PFSK-1 (cell line): ENCODE measurements around the gene WDFY3.

Source experiments
- POLR2AphosphoS5 ChIP-seq: IDR thresholded peaks from 2 replicates; pipeline ENCODE4 v1.6.1; 2012; ENCODE audit warnings: low read depth, mild to moderate bottlenecking, control low read depth, low read length, moderate library complexity
- SIN3A ChIP-seq: IDR thresholded peaks from 2 replicates; pipeline ENCODE4 v1.6.1; 2012; ENCODE audit warnings: mild to moderate bottlenecking, low read length, moderate library complexity, borderline replicate concordance; ENCODE audit not compliant: insufficient read depth
- TAF1 ChIP-seq: IDR thresholded peaks from 2 replicates; pipeline ENCODE4 v1.6.1; 2012; ENCODE audit warnings: low read length, control low read depth, borderline replicate concordance; ENCODE audit not compliant: insufficient read depth
- TF ChIP-seq, protein P1 (sequence below), 2 experiments: IDR thresholded peaks; 2 replicates each; pipeline versions ENCODE4 v1.6.1 to v1.8.0; 2011 to 2012; ENCODE audit warnings: low read depth in 2 of 2, low read length in 2 of 2, control low read depth in 1 of 2, inconsistent platforms in 1 of 2, mild to moderate bottlenecking in 1 of 2, moderate library complexity in 1 of 2; ENCODE audit not compliant: insufficient read depth in 1 of 2

DNA sequence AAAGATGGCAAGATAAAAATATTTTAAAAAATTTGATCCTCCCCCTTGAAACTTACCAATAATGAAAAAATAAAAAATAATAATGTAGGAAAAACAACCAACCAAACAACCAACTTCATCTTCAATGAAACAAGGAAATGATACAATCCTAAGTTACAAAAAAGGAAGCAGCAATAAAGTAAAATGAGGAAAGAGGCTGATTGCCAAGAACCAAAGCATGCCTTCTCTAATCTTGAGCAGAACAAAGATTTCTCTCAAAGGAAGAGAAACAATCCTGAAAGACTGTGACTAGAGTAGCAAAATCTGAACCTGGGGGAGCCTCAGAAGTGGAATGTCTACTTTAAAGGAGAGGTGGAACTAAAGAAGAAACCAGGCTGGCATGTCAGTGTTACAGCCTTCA, 10.9 kb upstream of the WDFY3 start:
- no peak for TF ChIP-seq TAF1
- no peak for TF ChIP-seq SIN3A
- TF ChIP-seq POLR2AphosphoS5, result no peak
- TF ChIP-seq, protein P1, sequence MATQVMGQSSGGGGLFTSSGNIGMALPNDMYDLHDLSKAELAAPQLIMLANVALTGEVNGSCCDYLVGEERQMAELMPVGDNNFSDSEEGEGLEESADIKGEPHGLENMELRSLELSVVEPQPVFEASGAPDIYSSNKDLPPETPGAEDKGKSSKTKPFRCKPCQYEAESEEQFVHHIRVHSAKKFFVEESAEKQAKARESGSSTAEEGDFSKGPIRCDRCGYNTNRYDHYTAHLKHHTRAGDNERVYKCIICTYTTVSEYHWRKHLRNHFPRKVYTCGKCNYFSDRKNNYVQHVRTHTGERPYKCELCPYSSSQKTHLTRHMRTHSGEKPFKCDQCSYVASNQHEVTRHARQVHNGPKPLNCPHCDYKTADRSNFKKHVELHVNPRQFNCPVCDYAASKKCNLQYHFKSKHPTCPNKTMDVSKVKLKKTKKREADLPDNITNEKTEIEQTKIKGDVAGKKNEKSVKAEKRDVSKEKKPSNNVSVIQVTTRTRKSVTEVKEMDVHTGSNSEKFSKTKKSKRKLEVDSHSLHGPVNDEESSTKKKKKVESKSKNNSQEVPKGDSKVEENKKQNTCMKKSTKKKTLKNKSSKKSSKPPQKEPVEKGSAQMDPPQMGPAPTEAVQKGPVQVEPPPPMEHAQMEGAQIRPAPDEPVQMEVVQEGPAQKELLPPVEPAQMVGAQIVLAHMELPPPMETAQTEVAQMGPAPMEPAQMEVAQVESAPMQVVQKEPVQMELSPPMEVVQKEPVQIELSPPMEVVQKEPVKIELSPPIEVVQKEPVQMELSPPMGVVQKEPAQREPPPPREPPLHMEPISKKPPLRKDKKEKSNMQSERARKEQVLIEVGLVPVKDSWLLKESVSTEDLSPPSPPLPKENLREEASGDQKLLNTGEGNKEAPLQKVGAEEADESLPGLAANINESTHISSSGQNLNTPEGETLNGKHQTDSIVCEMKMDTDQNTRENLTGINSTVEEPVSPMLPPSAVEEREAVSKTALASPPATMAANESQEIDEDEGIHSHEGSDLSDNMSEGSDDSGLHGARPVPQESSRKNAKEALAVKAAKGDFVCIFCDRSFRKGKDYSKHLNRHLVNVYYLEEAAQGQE (IDR thresholded peaks at IDR 0.05; ENCODE audit: insufficient read depth in 1 of 2, low read depth in 2 of 2, low read length in 2 of 2), result no peak
